Upper lobe of left lung (tissue), 6 donors: Measurements from ENCODE around the gene FOXP1. TPM values are rescaled to one million over a fixed set of nuclear protein-coding genes. Genes with fewer than 3 reads are reported as not detected.

Experiments used
- ATAC-seq, 2 donors: fragments of 200-7000 bp; cut with Tn5 transposase; one replicate each; pipeline ENCODE4 v1.9.1; 2022; ENCODE audit warnings: mild to moderate bottlenecking in 2 of 2, moderate library complexity in 2 of 2; ENCODE audit not compliant: low FRiP score in 2 of 2
- DNase-seq, 2 donors: peaks; one replicate each; pipeline ENCODE4 v3.0.0-alpha.2; 2019 to 2020
- H3K27ac ChIP-seq, 4 donors: fragments of 200-600 bp; sonication (generic); one replicate each; pipeline ENCODE4 v1.5.1; 2016 to 2019
- H3K27me3 ChIP-seq, 4 donors: fragments of 200-600 bp; sonication (generic); one replicate each; pipeline ENCODE4 v1.5.1; 2017 to 2019
- H3K36me3 ChIP-seq, 4 donors: fragments of 200-600 bp; sonication (generic); one replicate each; pipeline ENCODE4 v1.5.1; 2016 to 2019
- H3K4me1 ChIP-seq, 4 donors: fragments of 200-600 bp; sonication (generic); one replicate each; pipeline ENCODE4 v1.5.1; 2018 to 2019
- H3K4me3 ChIP-seq, 4 donors: fragments of 200-600 bp; sonication (generic); one replicate each; pipeline ENCODE4 v1.5.1; 2017 to 2019; ENCODE audit warnings: mild to moderate bottlenecking in 2 of 4, moderate library complexity in 1 of 4
- H3K9me3 ChIP-seq, 4 donors: fragments of 200-600 bp; sonication (generic); one replicate each; pipeline ENCODE4 v1.5.1; 2018 to 2019
- EP300 ChIP-seq, 4 donors: sonication (generic); formaldehyde crosslinking; IDR thresholded peaks; one replicate each; pipeline ENCODE4 v1.5.1; 2017; ENCODE audit warnings: antibody characterized with exemption in 4 of 4, control low read depth in 2 of 4
- POLR2A ChIP-seq, 4 donors: fragments of 450-650 bp; IDR thresholded peaks; one replicate each; pipeline ENCODE4 v1.5.1; 2016 to 2017; ENCODE audit warnings: antibody characterized with exemption in 4 of 4, mild to moderate bottlenecking in 2 of 4
- POLR2AphosphoS5 ChIP-seq, 2 donors: sonication (generic); formaldehyde crosslinking; IDR thresholded peaks; one replicate each; pipeline ENCODE4 v1.5.1; 2017; ENCODE audit warnings: antibody characterized with exemption in 2 of 2
- WGBS, 2 donors: methylation state at CpG; one replicate each; pipeline ENCODE4 v1.1.5; 2017 to 2018; 5-methylcytosine and 5-hydroxymethylcytosine counted together
- total RNA-seq, 6 donors: library from RNA; depleted of rRNA in 4 of 6; stranded (reverse); fragments of >200 nt in 4 of 6; gene quantifications; one replicate each; pipeline versions ENCODE4 v1.1.0 to v1.2.1, GENCODE V29; 2016 to 2021
- TF ChIP-seq, protein P1 (sequence below), 6 experiments: fragments of 450-650 bp in 4 of 6; fragments of 200-600 bp in 2 of 6; sonication (generic) in 2 of 6; IDR thresholded peaks; one replicate each; pipeline ENCODE4 v1.5.1; 2016 to 2019; ENCODE audit warnings: antibody characterized with exemption in 6 of 6
- donor health status: DM: no; HTN: no; CAD: no; lungs with moderate emphysema.
- donor health status: DM: no; HTN: yes; CAD: no; lungs with severe emphysema.

The FOXP1 gene
- total RNA-seq, 6 donors from 2014 or later: 103 to 248 (median 134) TPM

- H3K27ac ChIP-seq: no peak overlapping the region
- no peaks in the 10 kb centered on the region for H3K27me3 ChIP-seq
- H3K9me3 ChIP-seq: no peaks in the 10 kb centered on the region
- WGBS, 2 donors: 92 to 94% methylated on average over 7 of the region's 7 CpGs
- peaks cover 5 to 19% (median 11%) of the 10 kb centered on the region in 4 donors for H3K4me1 ChIP-seq
- DNase-seq (no peak), ATAC-seq (no peak)
- H3K4me3 ChIP-seq: no peak overlapping the region
- no peak for TF ChIP-seq EP300 (IDR thresholded peaks at IDR 0.05)
- no peaks in the 10 kb centered on the region for H3K36me3 ChIP-seq
These were observed 353.4 kb downstream of the FOXP1 start for GRCh38 chr3:71229905-71230657.

DNA sequence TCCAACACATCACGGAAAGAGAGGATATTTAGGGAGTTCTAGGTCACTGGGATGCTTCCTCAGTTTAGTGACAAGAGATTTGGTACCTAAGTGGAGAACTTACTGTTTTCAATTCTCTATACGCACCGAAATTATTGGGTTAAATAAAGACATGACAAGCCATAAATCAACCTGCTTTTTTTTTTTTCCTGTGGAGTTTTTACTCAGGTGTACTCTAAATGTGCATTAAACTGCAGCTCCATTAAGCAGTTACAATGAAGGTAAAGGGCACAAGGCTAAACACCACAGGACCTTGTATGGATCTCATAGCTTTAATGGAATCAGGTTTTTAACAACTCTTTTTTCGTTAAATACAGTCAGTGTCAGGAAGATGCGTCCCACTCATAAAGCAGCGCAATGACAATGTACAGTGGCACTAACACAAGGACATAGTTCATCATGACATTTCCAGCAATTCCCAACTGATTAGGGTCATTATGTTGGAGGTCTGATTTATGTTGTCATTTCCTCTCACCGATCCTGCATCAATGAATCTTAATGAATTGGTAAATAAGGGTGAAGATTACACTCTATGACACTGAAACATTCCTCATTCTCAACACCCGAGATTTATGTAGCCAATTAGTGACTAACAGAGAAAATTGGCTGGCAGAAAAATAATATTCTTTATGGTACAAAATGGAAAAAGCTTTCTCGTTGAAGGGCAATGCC lies 355.2 kb downstream of the FOXP1 start:
- 86 to 88% methylated on average over 9 of the region's 9 CpGs for WGBS, 2 donors
- no peak for TF ChIP-seq POLR2A (IDR thresholded peaks at IDR 0.05)
- TF ChIP-seq, protein P1, sequence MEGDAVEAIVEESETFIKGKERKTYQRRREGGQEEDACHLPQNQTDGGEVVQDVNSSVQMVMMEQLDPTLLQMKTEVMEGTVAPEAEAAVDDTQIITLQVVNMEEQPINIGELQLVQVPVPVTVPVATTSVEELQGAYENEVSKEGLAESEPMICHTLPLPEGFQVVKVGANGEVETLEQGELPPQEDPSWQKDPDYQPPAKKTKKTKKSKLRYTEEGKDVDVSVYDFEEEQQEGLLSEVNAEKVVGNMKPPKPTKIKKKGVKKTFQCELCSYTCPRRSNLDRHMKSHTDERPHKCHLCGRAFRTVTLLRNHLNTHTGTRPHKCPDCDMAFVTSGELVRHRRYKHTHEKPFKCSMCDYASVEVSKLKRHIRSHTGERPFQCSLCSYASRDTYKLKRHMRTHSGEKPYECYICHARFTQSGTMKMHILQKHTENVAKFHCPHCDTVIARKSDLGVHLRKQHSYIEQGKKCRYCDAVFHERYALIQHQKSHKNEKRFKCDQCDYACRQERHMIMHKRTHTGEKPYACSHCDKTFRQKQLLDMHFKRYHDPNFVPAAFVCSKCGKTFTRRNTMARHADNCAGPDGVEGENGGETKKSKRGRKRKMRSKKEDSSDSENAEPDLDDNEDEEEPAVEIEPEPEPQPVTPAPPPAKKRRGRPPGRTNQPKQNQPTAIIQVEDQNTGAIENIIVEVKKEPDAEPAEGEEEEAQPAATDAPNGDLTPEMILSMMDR (IDR thresholded peaks at IDR 0.05): no peak
- TF ChIP-seq POLR2AphosphoS5 (IDR thresholded peaks at IDR 0.05): no peak
- no peak for TF ChIP-seq EP300 (IDR thresholded peaks at IDR 0.05)
- H3K4me1 ChIP-seq: peaks cover 5 to 19% (median 11%) of the 10 kb centered on the region in 4 donors

GRCh38 chr3:71227270-71227661 lies 356.3 kb downstream of the FOXP1 start:
- H3K9me3 ChIP-seq: no peaks in the 10 kb centered on the region
- H3K27ac ChIP-seq: peak overlapping the region; percentile 42 to 76 (median 64)
- DNase-seq (no peak), ATAC-seq (no peak)
- peaks cover 5 to 19% (median 11%) of the 10 kb centered on the region in 4 donors for H3K4me1 ChIP-seq
- TF ChIP-seq EP300 (IDR thresholded peaks at IDR 0.05) (no peak), POLR2A (IDR thresholded peaks at IDR 0.05) (no peak), POLR2AphosphoS5 (IDR thresholded peaks at IDR 0.05) (no peak)
- TF ChIP-seq, protein P1 (IDR thresholded peaks at IDR 0.05): no peak
- H3K36me3 ChIP-seq: no peaks in the 10 kb centered on the region
- H3K4me3 ChIP-seq: peak overlapping the region in 3 of 4 donors; percentile 10 to 33 (median 27)
- 52 to 61% methylated on average over 6 of the region's 6 CpGs for WGBS, 2 donors
- no peaks in the 10 kb centered on the region for H3K27me3 ChIP-seq

More for the DNA sequence above, 355.2 kb downstream of the FOXP1 start:
- no peaks in the 10 kb centered on the region for H3K9me3 ChIP-seq
- no peaks in the 10 kb centered on the region for H3K27me3 ChIP-seq
- no peak overlapping the region for H3K4me3 ChIP-seq
- H3K27ac ChIP-seq: no peak overlapping the region
- no peaks in the 10 kb centered on the region for H3K36me3 ChIP-seq
- DNase-seq (no peak), ATAC-seq (no peak)

- Histone ChIP-seq H3K4me3 (peak overlapping the region in 3 of 4 donors; percentile 10 to 33 (median 27)), H3K36me3 (no peaks in the 10 kb centered on the region), H3K27ac (peak overlapping the region; percentile 42 to 76 (median 64)), H3K9me3 (no peaks in the 10 kb centered on the region), H3K27me3 (no peaks in the 10 kb centered on the region), H3K4me1 (peaks cover 5 to 19% (median 11%) of the 10 kb centered on the region in 4 donors)
- TF ChIP-seq POLR2A (IDR thresholded peaks at IDR 0.05) (peak in 1 of 4 donors; percentile 30), POLR2AphosphoS5 (IDR thresholded peaks at IDR 0.05) (no peak)
- WGBS, 2 donors: 42 to 54% methylated on average over 19 to 21 of the region's 21 CpGs
- ATAC-seq (peak; percentile 62 to 70), DNase-seq (no peak)
These were observed 356.8 kb downstream of the FOXP1 start for GRCh38 chr3:71226565-71227269.

DNA sequence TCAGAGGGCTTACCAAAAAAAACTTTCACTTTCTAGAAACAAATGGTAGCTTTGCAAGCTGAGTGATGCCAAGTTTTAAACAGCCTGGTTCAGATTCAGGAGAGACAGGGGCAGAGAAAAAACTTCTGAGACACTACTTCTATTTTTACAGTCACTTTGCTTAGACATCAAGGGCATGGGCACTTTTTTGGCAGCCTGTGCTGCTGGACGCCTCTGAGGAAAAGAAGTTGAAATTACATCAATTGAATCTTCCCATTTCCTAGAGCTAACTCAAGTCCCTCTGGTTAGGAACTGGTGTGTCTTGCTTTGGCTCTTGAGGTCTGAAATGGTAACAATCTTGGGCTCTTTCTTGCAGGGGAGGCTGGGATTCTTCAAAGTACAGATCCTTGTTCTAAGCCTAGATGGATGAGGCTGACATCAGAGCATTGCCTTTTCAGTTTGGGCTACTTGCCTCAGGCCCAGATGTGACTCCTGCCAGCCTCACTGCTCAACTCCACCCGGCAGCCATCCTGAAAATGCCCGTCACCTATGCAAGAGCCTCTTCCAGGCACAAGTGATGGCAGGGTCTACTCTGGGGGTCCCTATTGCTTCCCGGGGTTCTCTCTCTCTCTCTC lies 357.5 kb downstream of the FOXP1 start:
- Histone ChIP-seq H3K27me3 (no peaks in the 10 kb centered on the region), H3K4me1 (peaks cover 5 to 19% (median 11%) of the 10 kb centered on the region in 4 donors), H3K9me3 (no peaks in the 10 kb centered on the region), H3K36me3 (no peaks in the 10 kb centered on the region), H3K27ac (peak overlapping the region in 3 of 4 donors; percentile 63 to 76 (median 64)), H3K4me3 (peak overlapping the region in 2 of 4 donors; percentile 27 to 33)
- ATAC-seq (peak in 1 of 2 donors; percentile 58), DNase-seq (no peak)
- WGBS, 2 donors: 70 to 75% methylated on average over 4 of the region's 4 CpGs
- TF ChIP-seq POLR2AphosphoS5 (IDR thresholded peaks at IDR 0.05) (no peak), POLR2A (IDR thresholded peaks at IDR 0.05) (no peak), EP300 (IDR thresholded peaks at IDR 0.05) (no peak)
- TF ChIP-seq, protein P1 (IDR thresholded peaks at IDR 0.05): no peak
